Activated gamma-delta T cell (primary cell): ENCODE measurements around the gene LRRC45.
A peak's percentile ranks its signal among the peaks of the same experiment; 100 is the strongest.

Experiments used
- DNase-seq: peaks from one replicate; lab custom pipeline; 2025; lab: John Stamatoyannopoulos, UW

The LRRC45 gene

GRCh38 chr17:82062076-82062983 lies 39.2 kb downstream of the LRRC45 start:
- DNase-seq: no peak

GRCh38 chr17:82062984-82063368 lies 39.9 kb downstream of the LRRC45 start:
- DNase-seq: no peak

GRCh38 chr17:82063424-82064415 lies 40.6 kb downstream of the LRRC45 start:
- DNase-seq: no peak

GRCh38 chr17:82064433-82065192 lies 41.5 kb downstream of the LRRC45 start:
- DNase-seq: no peak

- DNase-seq: peak; percentile 37
Measured at GRCh38 chr17:82065193-82065637, 42.1 kb downstream of the LRRC45 start.

GRCh38 chr17:82065638-82066303 lies 42.7 kb downstream of the LRRC45 start, which contains the start of gene DUS1L:
TSS of gene DUS1L (minus strand) at chr17:82065804. CDS start at chr17:82065059, 745 bp downstream.
- DNase-seq: peak; percentile 54

GRCh38 chr17:82070611-82071010 lies 47.5 kb downstream of the LRRC45 start:
- no peak for DNase-seq

- DNase-seq: no peak
Measured at GRCh38 chr17:82072827-82073226, 49.7 kb downstream of the LRRC45 start.

- no peak for DNase-seq
Measured at GRCh38 chr17:82073446-82073845, 50.3 kb downstream of the LRRC45 start.

- no peak for DNase-seq
Measured at GRCh38 chr17:82076018-82076784, 53.1 kb downstream of the LRRC45 start.

- no peak for DNase-seq
Measured at GRCh38 chr17:82076785-82077591, 53.9 kb downstream of the LRRC45 start.

- DNase-seq: no peak
Measured at GRCh38 chr17:82077617-82078358, 54.7 kb downstream of the LRRC45 start.

GRCh38 chr17:82078433-82078832 lies 55.3 kb downstream of the LRRC45 start:
- DNase-seq: no peak

- no peak for DNase-seq
Measured at GRCh38 chr17:82079001-82079677, 56.0 kb downstream of the LRRC45 start.

GRCh38 chr17:82080048-82080788 lies 57.1 kb downstream of the LRRC45 start:
- no peak for DNase-seq
